K562 (cell line): ENCODE results near the gene MLLT6. TPM values are rescaled to one million over a fixed set of nuclear protein-coding genes. Genes with fewer than 3 reads are reported as not detected.

Source experiments
- ADNP ChIP-seq: fragments of 200-800 bp; sonication (Bioruptor generic); IDR thresholded peaks from 2 replicates; pipeline ENCODE4 v1.6.1; 2016; ENCODE audit warnings: missing genetic modification characterization, missing compliant biosample characterization
- ARID1B ChIP-seq: fragments of 450-650 bp; IDR thresholded peaks from 2 replicates; pipeline ENCODE4 v1.6.1; 2016; ENCODE audit warnings: antibody characterized with exemption, mild to moderate bottlenecking, inconsistent platforms
- ATF6 ChIP-seq: sonication (generic); formaldehyde crosslinking; IDR thresholded peaks from 2 replicates; pipeline ENCODE4 v1.4.0; 2020; ENCODE audit warnings: mild to moderate bottlenecking, missing genetic modification reagents
- BHLHE40 ChIP-seq: IDR thresholded peaks from 2 replicates; pipeline ENCODE4 v1.6.1; 2011; ENCODE audit warnings: low read length, improper control_type of control experiment
- CHD1 ChIP-seq: fragments of 200-600 bp; sonication (generic); IDR thresholded peaks from one replicate; pipeline ENCODE4 v1.6.1; 2012; ENCODE audit warnings: mild to moderate bottlenecking, moderate library complexity, low read length, inconsistent platforms
- ESRRA ChIP-seq: fragments of 450-650 bp; IDR thresholded peaks from 2 replicates; pipeline ENCODE4 v1.6.1; 2014; ENCODE audit warnings: low read depth, mild to moderate bottlenecking, moderate library complexity, borderline replicate concordance
- HDAC1 ChIP-seq, 2 experiments: fragments of 450-650 bp; IDR thresholded peaks; 2 replicates each; pipeline ENCODE4 v1.6.1; 2016 to 2017; ENCODE audit warnings: inconsistent platforms in 1 of 2, mild to moderate bottlenecking in 1 of 2, moderate library complexity in 1 of 2
- NCOA6 ChIP-seq: fragments of 450-650 bp; IDR thresholded peaks from 2 replicates; pipeline ENCODE4 v1.6.1; 2017; ENCODE audit warnings: mild to moderate bottlenecking
- POLR2B ChIP-seq: fragments of 450-650 bp; IDR thresholded peaks from 2 replicates; pipeline ENCODE4 v1.6.1; 2018; ENCODE audit warnings: low read depth; ENCODE audit not compliant: partially characterized antibody
- RBM34 ChIP-seq: fragments of 200-400 bp; formaldehyde crosslinking; IDR thresholded peaks from 2 replicates; pipeline ENCODE4 v1.6.1; 2018; ENCODE audit warnings: low read length, borderline replicate concordance; ENCODE audit not compliant: insufficient read depth
- SIN3A ChIP-seq, 2 experiments: fragments of 150-350 bp in 1 of 2; IDR thresholded peaks; 2 replicates each; pipeline ENCODE4 v1.6.1; 2011 to 2016; ENCODE audit warnings: borderline replicate concordance in 2 of 2, low read depth in 2 of 2, low read length in 2 of 2, mild to moderate bottlenecking in 2 of 2, moderate library complexity in 2 of 2; ENCODE audit not compliant: control insufficient read depth in 1 of 2
- SMARCB1 ChIP-seq: IDR thresholded peaks from 2 replicates; pipeline ENCODE4 v1.6.1; 2011; ENCODE audit warnings: improper control_type of control experiment, low read depth; ENCODE audit not compliant: insufficient read length
- ZBTB5 ChIP-seq: fragments of 450-650 bp; IDR thresholded peaks from 2 replicates; pipeline ENCODE4 v1.6.1; 2017; ENCODE audit warnings: antibody characterized with exemption
- ZNF212 ChIP-seq: fragments of 450-650 bp; formaldehyde crosslinking; IDR thresholded peaks from 2 replicates; pipeline ENCODE4 v1.4.0; 2020; ENCODE audit warnings: mild to moderate bottlenecking
- ZNF766 ChIP-seq: fragments of 200-800 bp; sonication (Bioruptor generic); conservative IDR thresholded peaks from 2 replicates; pipeline ENCODE4 v1.6.1; 2016; ENCODE audit warnings: missing genetic modification characterization, missing compliant biosample characterization
- polyA plus RNA-seq, 8 experiments: library from polyadenylated mRNA; depleted of rRNA in 4 of 8; stranded (reverse) in 5 of 8; unstranded in 3 of 8; fragments of >200 nt; fragmentation: Nextera tagmentation in 2 of 8; fragmentation: Illumina TruSeq in 1 of 8; extraction: Ambion mirVana in 2 of 8; extraction: Trizol in 1 of 8; gene quantifications; 2 replicates each; pipeline versions ENCODE4 v1.2.1 to v1.2.3, GENCODE V29; 2011 to 2014; ENCODE audit warnings: inconsistent platforms in 1 of 8, missing spikeins in 1 of 8
- total RNA-seq, 7 experiments: library from RNA; depleted of rRNA in 6 of 7; stranded (reverse); fragments of >200 nt in 6 of 7; fragmentation: Illumina TruSeq in 2 of 7; extraction: Trizol in 2 of 7; gene quantifications; 2 replicates each; pipeline versions ENCODE4 v1.2.1 to v1.2.3, GENCODE V29; 2011 to 2021; ENCODE audit warnings: low replicate concordance in 1 of 7

MLLT6 gene
- total and polyA plus RNA-seq, 9 of the 15 experiments (the other 6 are each of a cell fraction or from before 2014, with no cell fraction given): 3.1 to 71.7 (median 30.0) TPM

- TF ChIP-seq NCOA6 (0 out of 2 replicates have a peak, but pooled peaks have one; percentile 14), CHD1 (no peak), ZBTB5 (peak; percentile 49; the same call in 1 of the 2 replicates), HDAC1 (IDR thresholded peaks at IDR 0.05) (peak in 1 of 2 experiments; percentile 24; a peak in 2 of 4 replicates), SIN3A (IDR thresholded peaks at IDR 0.05; ENCODE audit: borderline replicate concordance in 2 of 2, control insufficient read depth in 1 of 2, low read depth in 2 of 2, low read length in 2 of 2) (0 out of 4 replicates have a peak, but pooled peaks of 1 of the 2 experiments have one; percentile 19), SMARCB1 (no peak), ATF6 (CRISPR knock-in tag) (no peak), BHLHE40 (no peak), POLR2B (no peak), RBM34 (no peak), ADNP (tag) (peak; percentile 99), ESRRA (no peak), ZNF766 (CRISPR knock-in tag) (no peak), ARID1B (peak; percentile 20; the same call in 1 of the 2 replicates), ZNF212 (CRISPR knock-in tag) (no peak)
Measured at GRCh38 chr17:38751144-38751807, 46.2 kb downstream of the MLLT6 start (continued).
